Endothelial cell (in vitro differentiated cells): Measurements from ENCODE around the gene THRB. TPM values are rescaled to one million over a fixed set of nuclear protein-coding genes. Genes with fewer than 3 reads are reported as not detected.

Experiments
- DNase-seq: peaks from one replicate; pipeline ENCODE4 v3.0.0; 2021; ENCODE audit warnings: low spot score
- H3K27ac Mint-ChIP-seq: one replicate; pipeline ENCODE4 v1.8.0; 2021; ENCODE audit warnings: mixed read lengths, inconsistent platforms; ENCODE audit not compliant: unreplicated experiment
- H3K27me3 Mint-ChIP-seq: one replicate; pipeline ENCODE4 v1.8.0; 2021; ENCODE audit warnings: mild to moderate bottlenecking, moderate library complexity, mixed read lengths, inconsistent platforms; ENCODE audit not compliant: unreplicated experiment
- H3K36me3 Mint-ChIP-seq: one replicate; pipeline ENCODE4 v1.8.0; 2021; ENCODE audit warnings: mild to moderate bottlenecking, low read depth, mixed read lengths, inconsistent platforms; ENCODE audit not compliant: unreplicated experiment
- H3K4me1 Mint-ChIP-seq: one replicate; pipeline ENCODE4 v1.8.0; 2021; ENCODE audit warnings: mild to moderate bottlenecking, mixed read lengths, inconsistent platforms; ENCODE audit not compliant: unreplicated experiment
- H3K4me3 Mint-ChIP-seq: one replicate; pipeline ENCODE4 v1.8.0; 2021; ENCODE audit warnings: mild to moderate bottlenecking, mixed read lengths, inconsistent platforms; ENCODE audit not compliant: unreplicated experiment
- H3K9me3 Mint-ChIP-seq: one replicate; pipeline ENCODE4 v1.8.0; 2021; ENCODE audit warnings: mixed read lengths, inconsistent platforms; ENCODE audit not compliant: unreplicated experiment
- CTCF ChIP-seq: fragments of 200-600 bp; sonication (generic); IDR thresholded peaks from one replicate; pipeline ENCODE4 v1.5.0; 2021; ENCODE audit warnings: antibody characterized with exemption; ENCODE audit not compliant: unreplicated experiment
- total RNA-seq: library from RNA; stranded (reverse); fragmentation: NEBNext Ultra II Directional; extraction: Animal tissue kit (Norgen Biotek cat#: 25700); gene quantifications from one replicate; pipeline ENCODE4 v1.2.1, GENCODE V29; 2021; ENCODE audit not compliant: unreplicated experiment

The THRB gene
- total RNA-seq, 1 donor from 2014 or later, result 0.38 TPM

- H3K27me3 Mint-ChIP-seq, result no peaks in the 10 kb centered on the region
- no peak overlapping the region for H3K4me3 Mint-ChIP-seq
- no peak for TF ChIP-seq CTCF
- no peaks in the 10 kb centered on the region for H3K9me3 Mint-ChIP-seq
- DNase-seq, result no peak
- no peaks in the 10 kb centered on the region for H3K36me3 Mint-ChIP-seq
- no peaks in the 10 kb centered on the region for H3K4me1 Mint-ChIP-seq
- no peak overlapping the region for H3K27ac Mint-ChIP-seq
Measured at GRCh38 chr3:24396338-24396737, 98.3 kb downstream of the THRB start.

- H3K27me3 Mint-ChIP-seq, result no peaks in the 10 kb centered on the region
- H3K36me3 Mint-ChIP-seq, result no peaks in the 10 kb centered on the region
- DNase-seq, result no peak
- H3K4me1 Mint-ChIP-seq, result no peaks in the 10 kb centered on the region
- H3K4me3 Mint-ChIP-seq, result no peak overlapping the region
- H3K27ac Mint-ChIP-seq, result no peak overlapping the region
- no peaks in the 10 kb centered on the region for H3K9me3 Mint-ChIP-seq
- no peak for TF ChIP-seq CTCF
Measured at GRCh38 chr3:24394754-24395153, 99.9 kb downstream of the THRB start.

GRCh38 chr3:24393316-24393715, 101.3 kb downstream of the THRB start:
- Mint-ChIP-seq H3K36me3 (no peaks in the 10 kb centered on the region), H3K4me1 (no peaks in the 10 kb centered on the region), H3K27ac (no peak overlapping the region), H3K9me3 (no peaks in the 10 kb centered on the region), H3K4me3 (no peak overlapping the region), H3K27me3 (no peaks in the 10 kb centered on the region)
- DNase-seq, result no peak
- TF ChIP-seq CTCF, result no peak

- DNase-seq, result no peak
- no peaks in the 10 kb centered on the region for H3K36me3 Mint-ChIP-seq
- no peak for TF ChIP-seq CTCF
- no peaks in the 10 kb centered on the region for H3K27me3 Mint-ChIP-seq
- H3K9me3 Mint-ChIP-seq, result no peaks in the 10 kb centered on the region
- no peak overlapping the region for H3K27ac Mint-ChIP-seq
- no peak overlapping the region for H3K4me3 Mint-ChIP-seq
- H3K4me1 Mint-ChIP-seq, result no peaks in the 10 kb centered on the region
Measured at GRCh38 chr3:24390169-24391130, 104.2 kb downstream of the THRB start.
